OCI-LY1 (cell line): ENCODE measurements around the gene AAR2.

Experiments
- H2AFZ ChIP-seq: fragments of 200-600 bp; sonication (generic), shearing (Covaris generic); 2 replicates; pipeline ENCODE4 v1.6.0; 2014; ENCODE audit warnings: antibody characterized with exemption, mild to moderate bottlenecking, low read length
- H3F3A ChIP-seq: fragments of 200-600 bp; sonication (generic), shearing (Covaris generic); 2 replicates; pipeline ENCODE4 v1.6.0; 2014; ENCODE audit warnings: mild to moderate bottlenecking, antibody characterized with exemption, low read length, moderate library complexity; ENCODE audit not compliant: insufficient read depth
- H3K27ac ChIP-seq: fragments of 200-600 bp; sonication (generic); 2 replicates; pipeline ENCODE4 v1.5.1; 2014; ENCODE audit warnings: low read length, mixed run types, mild to moderate bottlenecking, low read depth; ENCODE audit not compliant: poor library complexity, severe bottlenecking
- H3K27me3 ChIP-seq: fragments of 200-600 bp; sonication (generic); 2 replicates; pipeline ENCODE4 v1.6.0; 2014; ENCODE audit warnings: antibody characterized with exemption, mild to moderate bottlenecking, low read length, moderate library complexity; ENCODE audit not compliant: insufficient read depth
- H3K36me3 ChIP-seq: fragments of 200-600 bp; sonication (generic); 2 replicates; pipeline ENCODE4 v1.6.1; 2014; ENCODE audit warnings: mild to moderate bottlenecking, antibody characterized with exemption, low read length, moderate library complexity, mixed read lengths; ENCODE audit not compliant: insufficient read depth
- H3K4me1 ChIP-seq: fragments of 200-600 bp; sonication (generic); 2 replicates; pipeline ENCODE4 v1.5.1; 2014; ENCODE audit warnings: mild to moderate bottlenecking, low read length, moderate library complexity; ENCODE audit not compliant: insufficient read depth, severe bottlenecking
- H3K4me2 ChIP-seq: fragments of 200-600 bp; sonication (generic), shearing (Covaris generic); 2 replicates; pipeline ENCODE4 v1.6.1; 2014; ENCODE audit warnings: low read length
- H3K4me3 ChIP-seq: fragments of 200-600 bp; sonication (generic); 2 replicates; pipeline ENCODE4 v1.5.1; 2014; ENCODE audit warnings: low read length, low read depth, mild to moderate bottlenecking, mixed read lengths; ENCODE audit not compliant: poor library complexity, severe bottlenecking
- H3K79me2 ChIP-seq: fragments of 200-600 bp; shearing (Covaris generic); 2 replicates; pipeline ENCODE4 v1.6.1; 2016; ENCODE audit warnings: mixed run types, low read length, mixed read lengths; ENCODE audit not compliant: insufficient read depth
- H3K9ac ChIP-seq: fragments of 200-600 bp; sonication (generic), shearing (Covaris generic); 2 replicates; pipeline ENCODE4 v1.6.1; 2014; ENCODE audit warnings: mild to moderate bottlenecking, low read length, mixed read lengths
- H3K9me2 ChIP-seq: fragments of 200-600 bp; sonication (generic), shearing (Covaris generic); 2 replicates; pipeline ENCODE4 v1.6.1; 2014; ENCODE audit warnings: low read depth, mild to moderate bottlenecking, low read length, mixed read lengths
- H3K9me3 ChIP-seq: fragments of 200-600 bp; shearing (Covaris generic); 2 replicates; pipeline ENCODE4 v1.6.1; 2014; ENCODE audit warnings: low read length, mixed read lengths
- H4K20me1 ChIP-seq: fragments of 200-600 bp; sonication (generic), shearing (Covaris generic); 2 replicates; pipeline ENCODE4 v1.6.0; 2016; ENCODE audit warnings: mild to moderate bottlenecking, low read length; ENCODE audit not compliant: insufficient read depth
- CTCF ChIP-seq: fragments of 200-600 bp; sonication (generic), shearing (Covaris generic); IDR thresholded peaks from 2 replicates; pipeline ENCODE4 v1.5.1; 2017; ENCODE audit warnings: mild to moderate bottlenecking, antibody characterized with exemption, low read length, moderate library complexity, mixed read lengths
- EZH2 ChIP-seq: fragments of 200-600 bp; sonication (generic), shearing (Covaris generic); IDR thresholded peaks from 2 replicates; pipeline ENCODE4 v1.8.0; 2017; ENCODE audit warnings: borderline replicate concordance, mixed run types, mild to moderate bottlenecking, antibody characterized with exemption, low read length, moderate library complexity, mixed read lengths

The AAR2 gene

GRCh38 chr20:36259177-36260061 is 23.1 kb downstream of the AAR2 start:
- TF ChIP-seq CTCF = no peak
- no peak for TF ChIP-seq EZH2
- H3K9me2 ChIP-seq = no peaks in the 10 kb centered on the region
- no peaks in the 10 kb centered on the region for H3F3A ChIP-seq
- H4K20me1 ChIP-seq = no peaks in the 10 kb centered on the region
- H3K79me2 ChIP-seq = no peaks in the 10 kb centered on the region
- no peak overlapping the region for H2AFZ ChIP-seq
- H3K4me2 ChIP-seq = no peak overlapping the region
- H3K9me3 ChIP-seq = no peaks in the 10 kb centered on the region
- H3K4me1 ChIP-seq = no peaks in the 10 kb centered on the region
- peaks cover 18% of the 10 kb centered on the region for H3K36me3 ChIP-seq
- H3K9ac ChIP-seq = no peak overlapping the region
- no peak overlapping the region for H3K27ac ChIP-seq
- no peak overlapping the region for H3K4me3 ChIP-seq
- no peaks in the 10 kb centered on the region for H3K27me3 ChIP-seq

GRCh38 chr20:36260316-36260715 is 24.0 kb downstream of the AAR2 start:
- no peak overlapping the region for H3K4me3 ChIP-seq
- no peaks in the 10 kb centered on the region for H3K79me2 ChIP-seq
- H3K9ac ChIP-seq = no peak overlapping the region
- no peak overlapping the region for H3K4me2 ChIP-seq
- no peak overlapping the region for H3K27ac ChIP-seq
- H3K27me3 ChIP-seq = no peaks in the 10 kb centered on the region
- peaks cover 18% of the 10 kb centered on the region for H3K36me3 ChIP-seq
- H3F3A ChIP-seq = no peaks in the 10 kb centered on the region
- H3K9me2 ChIP-seq = no peaks in the 10 kb centered on the region
- H4K20me1 ChIP-seq = no peaks in the 10 kb centered on the region
- H3K4me1 ChIP-seq = no peaks in the 10 kb centered on the region
- no peaks in the 10 kb centered on the region for H3K9me3 ChIP-seq
- no peak overlapping the region for H2AFZ ChIP-seq
- TF ChIP-seq EZH2 (no peak), CTCF (no peak)

- Histone ChIP-seq H3K4me3 (no peak overlapping the region), H3K36me3 (peaks cover 7% of the 10 kb centered on the region), H3K9me2 (no peaks in the 10 kb centered on the region), H3K9me3 (no peaks in the 10 kb centered on the region), H3K27me3 (no peaks in the 10 kb centered on the region), H3K9ac (no peak overlapping the region), H3F3A (no peaks in the 10 kb centered on the region), H3K27ac (no peak overlapping the region), H2AFZ (no peak overlapping the region), H3K79me2 (no peaks in the 10 kb centered on the region), H3K4me1 (no peaks in the 10 kb centered on the region), H4K20me1 (no peaks in the 10 kb centered on the region), H3K4me2 (no peak overlapping the region)
- no peak for TF ChIP-seq EZH2
- no peak for TF ChIP-seq CTCF
Observed at GRCh38 chr20:36261389-36262105, 25.3 kb downstream of the AAR2 start.
